HepG2 (cell line): ENCODE data around the gene C11orf21. TPM values are rescaled to one million over a fixed set of nuclear protein-coding genes. Genes with fewer than 3 reads are reported as not detected.
A peak's percentile ranks its signal among the peaks of the same experiment; 100 is the strongest.

Experiments
- FOXK1 ChIP-seq: sonication (generic); formaldehyde crosslinking; IDR thresholded peaks from 2 replicates; pipeline ENCODE4 v1.4.0; 2020; ENCODE audit warnings: low read depth, missing genetic modification reagents, borderline replicate concordance
- ISX ChIP-seq: sonication (generic); formaldehyde crosslinking; conservative IDR thresholded peaks from 2 replicates; pipeline ENCODE4 v1.5.0; 2020; ENCODE audit warnings: missing genetic modification reagents
- MAFG ChIP-seq: sonication (generic); formaldehyde crosslinking; IDR thresholded peaks from 2 replicates; pipeline ENCODE4 v1.5.1; 2020; ENCODE audit warnings: mild to moderate bottlenecking, missing genetic modification reagents
- RAD51 ChIP-seq: fragments of 450-650 bp; IDR thresholded peaks from 2 replicates; pipeline ENCODE4 v1.6.1; 2016; ENCODE audit warnings: borderline replicate concordance
- RBM39 ChIP-seq: fragments of 200-400 bp; formaldehyde crosslinking; IDR thresholded peaks from one replicate; pipeline ENCODE4 v1.6.1; 2018; ENCODE audit warnings: antibody characterized with exemption, mild to moderate bottlenecking, low read depth, low read length; ENCODE audit not compliant: poor library complexity, severe bottlenecking
- SRF ChIP-seq: IDR thresholded peaks from 2 replicates; pipeline ENCODE4 v1.6.1; 2011; ENCODE audit warnings: mild to moderate bottlenecking, low read depth, low read length, moderate library complexity
- ZFP90 ChIP-seq: sonication (generic); formaldehyde crosslinking; IDR thresholded peaks from 2 replicates; pipeline ENCODE4 v1.8.0; 2022; ENCODE audit warnings: missing genetic modification reagents, mild to moderate bottlenecking, inconsistent platforms, borderline replicate concordance
- ZNF296 ChIP-seq: sonication (generic); formaldehyde crosslinking; conservative IDR thresholded peaks from 2 replicates; pipeline ENCODE4 v1.5.0; 2020; ENCODE audit warnings: mild to moderate bottlenecking, missing genetic modification reagents
- ZNF446 ChIP-seq: sonication (generic); formaldehyde crosslinking; IDR thresholded peaks from 2 replicates; pipeline ENCODE4 v1.5.0; 2020; ENCODE audit warnings: mild to moderate bottlenecking, missing genetic modification reagents
- ZNF567 ChIP-seq: sonication (generic); formaldehyde crosslinking; IDR thresholded peaks from 2 replicates; pipeline ENCODE4 v1.8.1; 2023; ENCODE audit warnings: mild to moderate bottlenecking, missing genetic modification reagents, borderline replicate concordance
- polyA plus RNA-seq, 8 experiments: library from polyadenylated mRNA; depleted of rRNA in 3 of 8; stranded (reverse) in 7 of 8; unstranded in 1 of 8; fragments of >200 nt; fragmentation: Illumina TruSeq in 4 of 8; extraction: Trizol in 4 of 8; gene quantifications; 2 replicates each; pipeline versions ENCODE4 v1.2.1 to v1.2.3, GENCODE V29; 2011 to 2016; ENCODE audit warnings: low read depth in 4 of 8, missing spikeins in 1 of 8, mixed read lengths in 1 of 8; ENCODE audit not compliant: insufficient read depth in 1 of 8
- total RNA-seq, 5 experiments: library from RNA; depleted of rRNA; stranded (reverse); fragments of >200 nt; fragmentation: Illumina TruSeq; extraction: Trizol; gene quantifications; 2 replicates each; pipeline ENCODE4 v1.2.3, GENCODE V29; 2016; ENCODE audit warnings: low read depth in 1 of 5
- TF ChIP-seq, protein P1 (sequence below): sonication (generic); formaldehyde crosslinking; IDR thresholded peaks from 2 replicates; pipeline ENCODE4 v1.4.0; 2020; ENCODE audit warnings: mild to moderate bottlenecking, missing genetic modification reagents
- TF ChIP-seq, protein P2 (sequence below): sonication (generic); formaldehyde crosslinking; IDR thresholded peaks from 2 replicates; pipeline ENCODE4 v1.8.0; 2022; ENCODE audit warnings: mild to moderate bottlenecking, missing genetic modification reagents; ENCODE audit not compliant: insufficient replicate concordance
- TF ChIP-seq, protein P3 (sequence below): sonication (generic); formaldehyde crosslinking; IDR thresholded peaks from 2 replicates; pipeline ENCODE4 v1.4.0; 2020; ENCODE audit warnings: low read depth, missing genetic modification reagents
- TF ChIP-seq, protein P4 (sequence below): sonication (generic); formaldehyde crosslinking; IDR thresholded peaks from 2 replicates; pipeline ENCODE4 v1.5.1; 2020; ENCODE audit warnings: missing genetic modification reagents, mild to moderate bottlenecking, borderline replicate concordance
- TF ChIP-seq, protein P5 (sequence below): sonication (generic); formaldehyde crosslinking; IDR thresholded peaks from 2 replicates; pipeline ENCODE4 v1.5.0; 2020; ENCODE audit warnings: mild to moderate bottlenecking, missing genetic modification reagents

C11orf21 gene
- total and polyA plus RNA-seq, 2 of the 13 experiments (the other 11 are each of a cell fraction or from before 2014, with no cell fraction given): 0.08 TPM; not detected in 1

DNA sequence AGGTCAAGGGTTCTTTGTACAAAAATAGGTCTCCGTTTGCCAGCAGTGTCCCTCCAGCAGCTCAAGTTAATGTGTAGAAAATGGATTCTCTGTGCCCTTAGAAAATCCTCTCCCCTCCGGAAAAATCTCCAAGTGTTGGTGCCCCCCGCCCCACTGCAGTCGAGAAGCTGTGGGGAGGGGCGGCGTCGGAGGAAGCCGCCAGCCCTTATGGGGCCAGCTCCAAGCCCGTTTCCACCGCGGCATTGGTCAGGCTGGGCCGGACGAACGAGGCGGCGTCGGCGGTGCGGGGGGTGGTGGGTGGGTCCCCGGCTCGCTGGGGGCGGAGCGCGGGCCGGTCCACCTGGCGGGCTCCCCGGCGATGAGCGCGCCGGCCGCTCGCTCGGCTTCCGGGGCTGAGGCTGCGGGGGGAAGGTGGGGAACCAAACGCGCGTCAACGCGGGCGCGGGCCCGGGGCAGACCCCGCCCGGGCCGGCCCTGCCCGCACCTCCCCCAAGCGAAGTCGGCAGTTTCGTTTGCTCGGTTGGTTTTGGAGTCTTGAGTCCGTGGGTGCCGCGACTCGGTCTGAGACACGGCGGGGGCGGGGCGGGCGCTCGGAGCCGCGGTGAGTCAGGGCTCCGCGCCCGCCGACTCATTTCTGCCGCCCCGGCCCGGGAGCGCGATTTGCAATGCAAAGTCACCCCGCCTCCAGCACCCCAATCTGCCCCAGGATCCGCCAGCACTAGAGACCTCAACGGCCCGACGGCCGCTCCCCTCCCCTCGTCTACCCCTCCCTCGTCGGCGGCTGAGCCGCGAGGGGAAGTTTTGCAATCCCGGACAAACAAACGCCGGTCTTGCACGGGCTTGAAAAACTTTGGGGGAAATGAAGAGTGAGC lies 32.8 kb downstream of the C11orf21 start (continued):
- TF ChIP-seq, protein P1, sequence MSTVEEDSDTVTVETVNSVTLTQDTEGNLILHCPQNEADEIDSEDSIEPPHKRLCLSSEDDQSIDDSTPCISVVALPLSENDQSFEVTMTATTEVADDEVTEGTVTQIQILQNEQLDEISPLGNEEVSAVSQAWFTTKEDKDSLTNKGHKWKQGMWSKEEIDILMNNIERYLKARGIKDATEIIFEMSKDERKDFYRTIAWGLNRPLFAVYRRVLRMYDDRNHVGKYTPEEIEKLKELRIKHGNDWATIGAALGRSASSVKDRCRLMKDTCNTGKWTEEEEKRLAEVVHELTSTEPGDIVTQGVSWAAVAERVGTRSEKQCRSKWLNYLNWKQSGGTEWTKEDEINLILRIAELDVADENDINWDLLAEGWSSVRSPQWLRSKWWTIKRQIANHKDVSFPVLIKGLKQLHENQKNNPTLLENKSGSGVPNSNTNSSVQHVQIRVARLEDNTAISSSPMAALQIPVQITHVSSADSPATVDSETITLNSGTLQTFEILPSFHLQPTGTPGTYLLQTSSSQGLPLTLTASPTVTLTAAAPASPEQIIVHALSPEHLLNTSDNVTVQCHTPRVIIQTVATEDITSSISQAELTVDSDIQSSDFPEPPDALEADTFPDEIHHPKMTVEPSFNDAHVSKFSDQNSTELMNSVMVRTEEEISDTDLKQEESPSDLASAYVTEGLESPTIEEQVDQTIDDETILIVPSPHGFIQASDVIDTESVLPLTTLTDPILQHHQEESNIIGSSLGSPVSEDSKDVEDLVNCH (CRISPR knock-in tag): no peak
- TF ChIP-seq FOXK1 (CRISPR knock-in tag) (no peak), ISX (CRISPR knock-in tag) (no peak), ZFP90 (CRISPR knock-in tag) (no peak), RAD51 (no peak), RBM39 (no peak), ZNF296 (CRISPR knock-in tag) (no peak), ZNF446 (CRISPR knock-in tag) (peak; percentile 59; the same call in 1 of the 2 replicates), ZNF567 (no peak), MAFG (no peak), SRF (no peak)
- TF ChIP-seq, protein P2, sequence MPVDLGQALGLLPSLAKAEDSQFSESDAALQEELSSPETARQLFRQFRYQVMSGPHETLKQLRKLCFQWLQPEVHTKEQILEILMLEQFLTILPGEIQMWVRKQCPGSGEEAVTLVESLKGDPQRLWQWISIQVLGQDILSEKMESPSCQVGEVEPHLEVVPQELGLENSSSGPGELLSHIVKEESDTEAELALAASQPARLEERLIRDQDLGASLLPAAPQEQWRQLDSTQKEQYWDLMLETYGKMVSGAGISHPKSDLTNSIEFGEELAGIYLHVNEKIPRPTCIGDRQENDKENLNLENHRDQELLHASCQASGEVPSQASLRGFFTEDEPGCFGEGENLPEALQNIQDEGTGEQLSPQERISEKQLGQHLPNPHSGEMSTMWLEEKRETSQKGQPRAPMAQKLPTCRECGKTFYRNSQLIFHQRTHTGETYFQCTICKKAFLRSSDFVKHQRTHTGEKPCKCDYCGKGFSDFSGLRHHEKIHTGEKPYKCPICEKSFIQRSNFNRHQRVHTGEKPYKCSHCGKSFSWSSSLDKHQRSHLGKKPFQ: no peak
- TF ChIP-seq, protein P3, sequence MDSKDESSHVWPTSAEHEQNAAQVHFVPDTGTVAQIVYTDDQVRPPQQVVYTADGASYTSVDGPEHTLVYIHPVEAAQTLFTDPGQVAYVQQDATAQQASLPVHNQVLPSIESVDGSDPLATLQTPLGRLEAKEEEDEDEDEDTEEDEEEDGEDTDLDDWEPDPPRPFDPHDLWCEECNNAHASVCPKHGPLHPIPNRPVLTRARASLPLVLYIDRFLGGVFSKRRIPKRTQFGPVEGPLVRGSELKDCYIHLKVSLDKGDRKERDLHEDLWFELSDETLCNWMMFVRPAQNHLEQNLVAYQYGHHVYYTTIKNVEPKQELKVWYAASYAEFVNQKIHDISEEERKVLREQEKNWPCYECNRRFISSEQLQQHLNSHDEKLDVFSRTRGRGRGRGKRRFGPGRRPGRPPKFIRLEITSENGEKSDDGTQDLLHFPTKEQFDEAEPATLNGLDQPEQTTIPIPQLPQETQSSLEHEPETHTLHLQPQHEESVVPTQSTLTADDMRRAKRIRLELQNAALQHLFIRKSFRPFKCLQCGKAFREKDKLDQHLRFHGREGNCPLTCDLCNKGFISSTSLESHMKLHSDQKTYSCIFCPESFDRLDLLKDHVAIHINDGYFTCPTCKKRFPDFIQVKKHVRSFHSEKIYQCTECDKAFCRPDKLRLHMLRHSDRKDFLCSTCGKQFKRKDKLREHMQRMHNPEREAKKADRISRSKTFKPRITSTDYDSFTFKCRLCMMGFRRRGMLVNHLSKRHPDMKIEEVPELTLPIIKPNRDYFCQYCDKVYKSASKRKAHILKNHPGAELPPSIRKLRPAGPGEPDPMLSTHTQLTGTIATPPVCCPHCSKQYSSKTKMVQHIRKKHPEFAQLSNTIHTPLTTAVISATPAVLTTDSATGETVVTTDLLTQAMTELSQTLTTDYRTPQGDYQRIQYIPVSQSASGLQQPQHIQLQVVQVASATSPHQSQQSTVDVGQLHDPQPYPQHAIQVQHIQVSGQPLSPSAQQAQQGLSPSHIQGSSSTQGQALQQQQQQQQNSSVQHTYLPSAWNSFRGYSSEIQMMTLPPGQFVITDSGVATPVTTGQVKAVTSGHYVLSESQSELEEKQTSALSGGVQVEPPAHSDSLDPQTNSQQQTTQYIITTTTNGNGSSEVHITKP (CRISPR knock-in tag): no peak; the same call in 1 of the 2 replicates
- TF ChIP-seq, protein P4, sequence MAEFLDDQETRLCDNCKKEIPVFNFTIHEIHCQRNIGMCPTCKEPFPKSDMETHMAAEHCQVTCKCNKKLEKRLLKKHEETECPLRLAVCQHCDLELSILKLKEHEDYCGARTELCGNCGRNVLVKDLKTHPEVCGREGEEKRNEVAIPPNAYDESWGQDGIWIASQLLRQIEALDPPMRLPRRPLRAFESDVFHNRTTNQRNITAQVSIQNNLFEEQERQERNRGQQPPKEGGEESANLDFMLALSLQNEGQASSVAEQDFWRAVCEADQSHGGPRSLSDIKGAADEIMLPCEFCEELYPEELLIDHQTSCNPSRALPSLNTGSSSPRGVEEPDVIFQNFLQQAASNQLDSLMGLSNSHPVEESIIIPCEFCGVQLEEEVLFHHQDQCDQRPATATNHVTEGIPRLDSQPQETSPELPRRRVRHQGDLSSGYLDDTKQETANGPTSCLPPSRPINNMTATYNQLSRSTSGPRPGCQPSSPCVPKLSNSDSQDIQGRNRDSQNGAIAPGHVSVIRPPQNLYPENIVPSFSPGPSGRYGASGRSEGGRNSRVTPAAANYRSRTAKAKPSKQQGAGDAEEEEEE: no peak
- TF ChIP-seq, protein P5, sequence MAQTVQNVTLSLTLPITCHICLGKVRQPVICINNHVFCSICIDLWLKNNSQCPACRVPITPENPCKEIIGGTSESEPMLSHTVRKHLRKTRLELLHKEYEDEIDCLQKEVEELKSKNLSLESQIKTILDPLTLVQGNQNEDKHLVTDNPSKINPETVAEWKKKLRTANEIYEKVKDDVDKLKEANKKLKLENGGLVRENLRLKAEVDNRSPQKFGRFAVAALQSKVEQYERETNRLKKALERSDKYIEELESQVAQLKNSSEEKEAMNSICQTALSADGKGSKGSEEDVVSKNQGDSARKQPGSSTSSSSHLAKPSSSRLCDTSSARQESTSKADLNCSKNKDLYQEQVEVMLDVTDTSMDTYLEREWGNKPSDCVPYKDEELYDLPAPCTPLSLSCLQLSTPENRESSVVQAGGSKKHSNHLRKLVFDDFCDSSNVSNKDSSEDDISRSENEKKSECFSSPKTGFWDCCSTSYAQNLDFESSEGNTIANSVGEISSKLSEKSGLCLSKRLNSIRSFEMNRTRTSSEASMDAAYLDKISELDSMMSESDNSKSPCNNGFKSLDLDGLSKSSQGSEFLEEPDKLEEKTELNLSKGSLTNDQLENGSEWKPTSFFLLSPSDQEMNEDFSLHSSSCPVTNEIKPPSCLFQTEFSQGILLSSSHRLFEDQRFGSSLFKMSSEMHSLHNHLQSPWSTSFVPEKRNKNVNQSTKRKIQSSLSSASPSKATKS (CRISPR knock-in tag): no peak
